ENCODE measurements around the gene SPRN.
"Not testable (repeated sequence)": the region's sequence is repeated elsewhere in the genome, so short reads cannot be mapped to it uniquely, and the experiment has no call there.

SPRN gene

DNA sequence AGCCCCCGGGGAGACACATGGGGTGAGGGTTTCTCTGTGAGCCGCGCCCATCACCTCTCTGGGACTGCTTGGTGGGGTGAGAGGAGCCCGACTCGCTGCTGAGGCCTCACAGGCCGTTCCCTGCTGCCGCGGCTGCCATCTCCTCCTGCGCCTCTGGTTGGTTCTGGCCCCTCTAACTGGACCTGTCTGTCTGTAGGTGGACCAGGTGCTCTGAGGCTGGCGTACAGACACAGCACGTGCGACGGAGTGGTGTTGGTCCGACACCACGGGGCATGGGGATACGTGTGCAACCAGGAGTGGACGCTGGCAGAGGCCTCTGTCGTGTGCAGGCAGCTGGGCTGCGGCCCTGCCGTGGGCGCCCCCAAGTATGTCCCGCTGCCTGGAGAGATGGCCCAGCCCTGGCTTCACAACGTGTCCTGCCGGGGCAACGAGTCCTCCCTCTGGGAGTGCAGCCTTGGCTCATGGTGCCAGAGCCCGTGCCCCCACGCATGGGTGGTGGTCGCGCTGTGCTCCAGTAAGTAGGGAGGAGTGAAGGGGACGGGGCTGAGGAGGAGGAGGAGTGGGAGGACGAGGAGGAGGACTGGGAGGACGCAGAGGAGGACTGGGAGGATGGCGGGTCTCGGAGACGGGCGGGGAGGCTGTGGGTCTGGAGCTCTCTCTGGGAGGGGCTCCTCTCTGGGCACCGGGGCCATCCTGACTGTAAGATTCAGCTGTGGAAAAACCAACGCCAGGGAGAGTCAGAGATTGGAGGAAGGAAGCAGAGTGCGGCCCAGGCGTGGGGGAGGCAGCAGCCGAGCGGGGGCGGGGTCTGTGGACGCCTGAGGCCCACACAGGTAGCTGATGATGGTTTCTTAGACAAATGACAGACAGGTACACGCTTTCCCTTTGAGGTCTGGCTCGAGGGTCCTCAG is 31.9 kb upstream of the SPRN start:
- DNase-seq: no peak

DNA sequence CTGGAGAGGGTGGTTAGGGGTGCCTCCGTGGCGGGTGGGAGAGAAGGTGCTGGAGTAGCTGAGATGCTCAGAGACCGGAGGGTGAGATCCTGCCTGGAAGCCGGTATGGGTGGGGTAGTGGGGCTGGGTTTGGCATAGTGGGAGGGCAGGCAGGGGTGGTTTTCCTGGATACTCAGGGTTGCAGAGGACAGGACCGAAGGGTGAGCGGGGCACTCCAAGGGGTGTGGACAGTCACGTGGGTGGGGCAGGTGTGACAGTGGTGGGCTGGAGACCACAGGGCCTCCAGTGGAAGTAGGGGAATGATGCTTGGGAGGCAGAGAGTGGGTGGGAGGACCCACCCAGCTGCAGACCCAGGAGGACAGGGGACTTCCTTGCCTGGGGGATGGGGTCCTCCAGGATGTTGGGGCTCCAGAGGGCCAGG is 31.2 kb upstream of the SPRN start:
- DNase-seq: no peak

DNA sequence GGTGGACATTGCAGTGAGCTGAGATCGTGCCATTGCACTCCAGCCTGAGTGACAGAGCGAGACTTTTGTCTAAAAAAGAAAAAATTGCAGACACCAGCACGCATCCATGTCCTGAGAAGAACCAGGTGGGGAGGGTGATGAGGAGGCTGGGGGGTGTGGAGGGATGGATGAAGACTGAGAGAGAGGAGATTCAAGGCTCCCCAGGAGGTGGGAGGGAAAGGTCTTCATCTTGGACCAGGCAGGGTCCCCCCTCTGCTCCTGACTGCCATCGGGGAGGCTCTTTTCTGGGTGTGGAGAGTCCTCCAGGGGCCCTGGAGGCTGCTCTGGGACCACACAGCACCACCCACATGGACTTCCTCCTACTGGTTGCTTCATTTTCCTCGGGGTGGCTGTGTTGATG is 30.8 kb upstream of the SPRN start:
- no peak for DNase-seq

DNA sequence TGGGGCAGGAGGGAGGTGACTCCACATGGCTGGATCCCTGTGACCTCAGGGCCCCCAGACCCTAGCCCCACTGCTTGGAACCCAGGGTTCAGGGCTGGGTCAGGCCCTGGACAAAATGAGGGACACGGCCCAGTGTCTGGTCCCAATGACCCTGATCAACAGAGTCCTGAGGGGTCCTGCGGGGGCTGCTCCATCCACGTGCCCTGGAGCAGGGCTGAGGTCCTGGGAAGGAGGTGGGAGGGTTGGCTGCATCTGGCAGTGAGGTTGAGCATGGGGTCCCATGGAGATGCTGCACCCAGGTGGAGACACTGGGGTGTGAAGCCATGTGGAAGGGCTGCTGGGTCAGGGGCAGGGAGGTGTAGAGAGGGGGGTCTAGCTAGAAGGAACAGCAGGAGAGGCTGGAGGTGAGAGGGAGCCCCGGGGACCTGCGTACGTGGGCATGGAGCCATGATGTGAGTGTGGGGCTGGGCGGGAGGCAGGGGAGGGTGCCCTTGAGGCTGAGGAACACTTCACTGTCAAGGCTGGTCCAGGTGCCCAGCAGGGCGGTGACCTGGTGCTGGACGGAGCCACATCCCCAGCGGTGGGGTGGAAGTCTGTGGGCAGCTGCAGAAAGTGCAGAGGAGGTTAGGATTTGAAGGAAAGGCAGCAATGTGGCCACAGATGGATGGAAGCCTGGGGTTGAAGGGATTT is 29.9 kb upstream of the SPRN start:
- no peak for DNase-seq

DNA sequence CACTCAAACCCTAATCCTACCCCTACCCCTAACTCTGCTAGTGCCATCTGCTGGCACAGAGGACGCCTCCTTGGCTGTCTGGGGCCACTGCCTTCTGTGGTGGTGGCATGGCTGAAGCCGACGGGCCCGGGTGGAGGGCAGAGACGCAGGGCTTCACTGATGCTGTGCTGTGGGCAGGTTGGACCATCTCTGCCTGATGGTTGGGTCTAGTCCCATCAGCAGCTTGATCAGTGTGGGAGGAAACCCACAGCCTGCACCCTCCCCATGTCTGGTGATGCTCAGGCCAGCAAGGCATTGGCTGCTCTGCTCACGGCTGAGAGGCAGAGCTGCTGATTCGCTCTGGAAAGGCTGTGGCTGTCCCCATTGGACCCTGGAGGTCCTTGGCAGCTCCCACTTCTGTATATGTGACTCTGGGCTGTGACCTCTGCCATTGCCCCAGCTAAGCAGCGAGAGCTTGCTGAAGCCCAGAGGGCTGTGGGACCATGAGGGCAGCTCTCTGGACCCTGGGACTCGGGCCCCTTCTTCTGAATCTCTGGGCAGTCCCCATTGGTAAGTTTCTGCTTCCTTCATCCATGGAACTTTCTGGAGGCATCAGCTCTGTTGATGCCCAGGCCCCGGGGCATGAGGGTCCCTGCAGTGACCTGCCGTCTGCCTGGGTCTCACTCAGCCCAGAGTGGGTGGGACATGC is 29.2 kb upstream of the SPRN start, which contains the start of gene SCART1:
Gene SCART1 (plus strand): TSS at position 430 of the 688 bp plus-strand sequence. CDS start 53 bp downstream, at position 483.
- no peak for DNase-seq

DNA sequence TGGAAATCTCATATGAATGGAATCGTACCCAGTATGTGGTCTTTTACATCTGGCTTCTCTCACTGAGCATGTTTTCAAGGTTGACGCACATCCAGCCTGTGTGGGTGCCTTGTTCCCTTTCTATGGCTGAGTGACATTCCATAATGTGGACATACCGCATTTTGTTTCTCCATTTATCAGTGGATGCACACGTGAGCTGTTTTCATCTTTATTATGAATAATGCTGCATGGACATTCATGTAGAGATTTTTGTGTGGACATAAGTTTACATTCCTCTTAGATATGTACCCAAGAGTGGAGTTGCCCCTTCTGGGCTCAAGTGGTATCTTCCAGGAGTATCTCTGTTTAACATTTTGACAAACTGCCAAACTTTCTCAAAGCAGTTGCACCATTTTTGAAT is 28.0 kb upstream of the SPRN start:
- DNase-seq: no peak

DNA sequence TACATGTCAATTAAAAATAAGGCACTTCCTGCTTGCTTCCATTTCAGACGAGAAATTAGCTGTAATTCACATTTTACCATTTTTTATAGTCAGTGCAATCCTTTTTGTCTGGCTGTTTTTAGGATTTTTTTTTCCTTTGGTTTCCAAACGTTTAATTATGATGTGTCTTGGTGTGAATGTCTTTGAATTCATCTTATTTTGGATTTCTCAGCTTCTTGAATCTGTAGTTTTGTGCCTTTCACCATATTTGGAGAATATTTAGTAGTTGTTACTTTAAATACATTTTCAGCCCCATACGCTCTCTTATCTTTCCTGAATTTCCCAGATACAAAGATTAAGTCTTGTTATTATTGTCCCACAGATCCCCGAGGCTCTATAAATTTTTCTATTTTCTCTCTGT is 26.9 kb upstream of the SPRN start:
- no peak for DNase-seq

DNA sequence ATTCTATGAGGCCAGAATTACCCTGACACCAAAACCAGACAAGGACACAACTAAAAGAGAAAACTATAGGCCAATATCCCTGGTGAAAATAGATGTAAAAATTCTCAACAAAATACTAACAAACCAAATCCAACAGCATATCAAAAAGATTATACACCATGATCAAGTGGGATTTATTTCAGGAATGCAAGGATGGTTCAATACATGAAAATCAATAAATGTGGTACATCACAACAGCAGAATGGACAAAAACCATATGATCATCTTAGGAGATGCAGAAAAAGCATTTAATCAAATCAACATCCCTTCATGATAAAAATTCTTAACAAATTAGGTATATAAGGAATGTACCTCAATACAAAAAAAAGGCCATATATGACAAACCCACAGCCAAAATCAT is 23.7 kb upstream of the SPRN start:
- DNase-seq: no peak

DNA sequence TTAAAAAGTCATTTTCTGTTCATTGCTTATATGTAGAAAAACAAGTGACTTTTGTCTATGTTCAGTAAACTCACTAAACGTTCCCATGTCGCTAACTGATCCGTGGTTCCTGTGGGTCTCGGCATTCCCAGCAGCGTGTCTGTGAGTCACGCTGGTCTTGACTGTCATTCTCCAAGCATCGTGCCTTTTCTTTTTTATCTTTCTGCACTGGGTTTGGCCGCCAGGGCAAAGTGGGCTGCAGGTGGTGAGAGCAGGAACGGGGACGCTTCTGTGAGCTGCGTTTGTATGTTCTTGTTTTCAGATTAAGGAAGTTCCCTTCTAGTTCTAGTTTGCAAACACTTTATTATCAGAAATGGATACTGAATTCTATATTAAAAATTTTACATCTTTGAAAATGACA is 22.6 kb upstream of the SPRN start:
- no peak for DNase-seq

DNA sequence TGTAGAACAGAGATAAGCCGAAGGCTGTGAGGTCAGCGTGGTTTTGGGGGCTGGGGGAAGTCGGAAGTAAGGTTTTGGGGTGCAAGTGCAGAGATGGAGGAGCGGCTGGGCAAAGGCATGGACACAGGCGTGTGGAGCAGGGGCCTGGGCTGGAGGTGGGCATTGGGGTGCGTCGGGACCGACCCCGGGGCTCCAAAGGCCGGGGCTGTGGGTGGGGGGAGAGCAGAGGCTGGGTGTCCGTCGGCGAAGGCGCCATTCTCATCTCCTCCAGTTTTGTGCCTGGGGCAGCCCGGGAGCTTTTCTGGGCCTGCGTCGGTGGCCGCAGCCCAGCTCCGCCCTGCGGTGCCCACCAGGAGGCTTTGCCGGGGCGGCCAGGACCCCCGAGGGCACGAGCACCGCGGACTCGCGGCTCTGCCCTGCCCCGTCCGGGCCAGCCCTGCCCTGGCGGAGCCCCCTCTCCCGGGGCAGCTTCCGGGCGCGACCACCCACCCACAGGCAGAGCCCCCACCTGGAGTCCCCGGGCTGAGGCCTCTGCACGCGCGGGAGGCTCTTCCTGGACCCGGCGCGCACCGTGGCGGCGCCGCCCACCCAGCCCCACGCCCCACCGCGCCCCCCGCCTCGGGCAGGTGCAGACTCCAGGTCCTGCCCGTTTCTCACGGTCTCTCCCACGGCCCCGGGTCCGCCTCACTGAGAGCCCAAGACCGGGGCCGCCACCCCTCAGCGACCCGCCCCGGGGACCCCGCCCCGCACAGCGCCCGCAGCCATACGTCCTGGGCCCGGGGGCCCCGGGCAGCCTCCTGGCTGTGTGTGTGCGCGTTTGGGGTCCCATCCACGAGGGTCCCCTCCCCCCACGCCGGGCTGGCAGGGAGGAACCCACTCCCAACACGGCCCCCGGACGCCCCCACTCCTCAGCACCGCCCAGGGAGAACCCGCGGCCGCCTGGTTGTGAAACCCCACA is 21.6 kb upstream of the SPRN start:
- no peak for DNase-seq

DNA sequence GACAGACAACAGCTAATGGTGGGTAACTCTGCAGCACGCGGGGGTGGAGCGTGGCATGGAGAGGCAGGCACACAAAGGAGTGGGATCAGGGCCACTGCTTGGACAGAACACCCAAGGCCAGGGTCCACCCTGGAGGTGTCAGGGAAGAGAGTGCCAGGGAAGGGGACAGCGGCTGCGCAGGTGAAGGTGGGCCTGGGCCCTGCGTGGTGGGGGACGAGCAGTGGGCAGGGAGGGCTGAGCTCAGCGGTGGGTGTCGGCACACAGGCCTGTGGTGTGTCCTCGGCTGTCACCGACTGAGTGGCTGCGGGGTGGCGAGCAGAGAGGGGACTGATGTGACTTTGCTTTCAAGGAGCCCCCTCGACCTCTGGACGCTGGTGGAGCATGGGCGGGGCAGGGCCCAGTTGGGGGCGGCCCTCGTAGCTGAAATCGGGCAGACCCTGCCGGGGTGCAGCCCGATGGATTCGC is 20.9 kb upstream of the SPRN start:
- no peak for DNase-seq

DNA sequence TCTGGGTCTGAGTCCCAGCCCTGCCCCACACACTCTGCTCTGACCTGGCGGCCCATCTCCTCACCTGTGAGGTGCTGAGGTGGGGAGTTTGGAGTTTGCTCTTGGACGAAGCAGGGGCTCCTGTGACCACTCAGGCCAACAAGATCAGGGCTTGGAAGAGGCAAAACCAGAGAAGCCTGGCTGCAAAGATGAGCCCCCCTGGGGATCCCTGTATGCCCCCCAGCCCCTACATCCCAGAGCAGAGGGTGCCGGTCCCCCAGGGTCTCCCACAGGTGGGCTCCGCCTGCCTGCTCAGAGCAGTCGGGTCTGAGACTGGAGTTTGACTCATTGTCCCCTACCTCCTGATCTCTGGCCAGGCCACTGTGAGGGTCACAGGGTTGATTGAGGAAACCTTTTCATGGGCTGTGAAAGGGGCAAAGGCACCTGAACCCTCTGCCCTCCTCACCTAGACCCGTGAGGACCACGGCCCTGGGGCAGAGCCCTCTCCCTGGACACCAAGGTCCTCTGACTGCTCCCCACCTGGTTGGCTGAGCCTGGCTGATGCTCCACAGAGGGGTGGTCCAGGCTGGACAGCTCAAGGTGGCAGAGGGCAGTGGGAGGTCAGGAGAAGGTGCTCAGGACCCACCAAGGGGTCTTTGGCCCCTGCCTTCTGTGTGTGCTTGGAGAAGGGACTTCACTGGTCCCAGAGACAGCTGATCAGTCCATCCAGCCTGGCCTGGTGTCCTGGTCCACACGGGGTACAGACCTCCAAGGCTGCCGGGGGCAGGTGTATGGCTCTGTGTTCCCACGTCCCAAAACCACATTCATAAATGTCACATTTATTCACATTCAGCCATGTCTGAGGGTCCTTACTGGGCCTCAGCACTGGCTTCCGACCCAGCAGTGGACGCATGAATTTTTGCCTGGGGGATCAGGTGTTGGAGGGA is 20.2 kb upstream of the SPRN start:
- no peak for DNase-seq

DNA sequence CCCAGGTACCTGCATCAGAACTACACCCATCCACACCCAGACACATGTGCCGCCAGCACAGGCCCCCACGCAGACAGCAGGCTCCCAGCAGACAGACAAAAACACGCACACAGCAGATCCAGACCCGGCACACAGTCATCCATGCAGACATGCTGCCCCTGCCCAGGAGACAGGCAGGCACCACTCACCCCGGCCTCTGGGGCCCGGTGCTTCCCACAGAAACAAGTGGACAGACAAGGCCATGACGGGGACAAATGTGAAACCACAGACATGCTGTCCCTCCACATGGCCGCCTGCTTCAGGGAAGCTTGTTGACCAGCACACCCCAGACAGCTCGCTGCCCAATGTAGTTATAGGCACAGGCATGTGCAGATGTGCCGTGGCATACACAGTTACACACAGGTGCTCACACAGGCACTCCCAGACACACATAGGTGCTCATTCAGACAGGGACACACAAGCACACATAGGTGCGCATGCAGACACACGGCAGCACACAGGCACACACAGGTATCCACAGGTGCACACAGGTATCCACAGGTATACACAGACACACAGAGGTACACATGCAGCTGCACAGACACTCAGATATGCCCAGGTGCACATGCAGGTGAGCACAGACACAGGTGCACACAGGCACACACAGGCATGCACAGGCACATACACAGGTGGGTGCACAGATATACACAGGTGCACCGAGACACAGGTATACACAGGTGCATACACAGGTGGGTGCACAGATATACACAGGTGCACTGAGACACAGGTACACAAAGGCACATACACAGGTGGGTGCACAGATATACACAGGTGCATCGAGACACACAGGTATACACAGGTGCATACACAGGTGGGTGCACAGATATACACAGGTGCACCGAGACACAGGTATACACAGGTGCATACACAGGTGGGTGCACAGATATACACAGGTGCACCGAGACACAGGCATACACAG is 18.8 kb upstream of the SPRN start:
- DNase-seq: no peak

DNA sequence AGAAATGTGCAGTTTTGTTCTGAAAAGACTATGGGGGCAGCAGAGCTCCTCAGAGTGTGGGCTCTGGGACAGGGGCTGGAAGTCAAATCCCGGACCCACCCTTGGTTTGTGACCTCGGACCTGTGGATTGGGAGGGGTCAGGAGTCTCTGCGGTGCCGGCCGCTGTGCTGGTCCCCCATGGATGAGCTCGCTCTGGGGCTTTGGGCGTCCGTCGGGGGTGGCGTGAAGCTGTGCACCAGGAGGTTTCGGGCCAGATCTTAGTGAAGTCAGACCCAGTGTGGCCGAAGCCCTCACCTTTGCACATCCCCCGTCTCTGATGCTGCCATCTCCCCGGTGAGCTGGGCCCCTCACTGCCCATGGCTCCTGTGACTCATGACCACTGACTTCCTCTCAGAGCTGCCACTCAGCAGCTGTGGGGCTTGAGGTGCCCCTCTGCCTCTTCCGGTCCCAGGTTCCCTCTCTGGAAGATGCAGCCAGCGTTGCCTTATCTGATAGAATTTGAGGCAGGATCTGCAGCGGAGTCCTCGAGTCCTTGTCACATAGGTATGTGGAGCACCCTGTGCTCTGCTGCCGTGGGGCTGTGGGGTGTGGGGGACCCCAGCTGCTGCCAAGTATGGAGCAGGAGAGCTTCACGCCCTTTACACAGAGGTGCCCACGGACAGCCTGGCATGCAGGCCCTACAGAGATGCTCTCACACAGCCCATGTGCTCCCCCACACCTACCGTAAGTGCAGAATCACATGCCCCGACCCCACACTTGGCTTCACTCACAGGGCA is 18.0 kb upstream of the SPRN start:
- DNase-seq: no peak

DNA sequence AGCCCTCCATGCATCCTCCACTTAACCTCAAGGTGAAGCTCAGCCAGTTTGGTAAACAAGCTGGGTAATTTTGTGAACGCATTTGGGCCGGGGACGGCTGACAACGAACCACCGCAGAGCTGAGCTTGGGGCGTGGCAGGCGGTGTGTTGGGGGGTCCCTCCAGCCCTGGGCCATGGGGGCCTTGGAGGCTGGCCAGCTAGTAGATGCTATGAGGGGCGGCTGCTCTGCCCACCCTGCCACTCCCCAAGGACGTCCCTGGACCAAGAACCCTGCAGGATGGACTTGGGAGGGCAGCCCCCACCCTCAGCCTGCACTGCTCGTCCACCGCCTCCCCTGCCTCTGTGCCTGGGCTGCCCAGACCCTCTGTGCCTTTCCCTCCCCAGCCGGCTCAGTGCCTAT is 17.4 kb upstream of the SPRN start:
- DNase-seq: no peak

DNA sequence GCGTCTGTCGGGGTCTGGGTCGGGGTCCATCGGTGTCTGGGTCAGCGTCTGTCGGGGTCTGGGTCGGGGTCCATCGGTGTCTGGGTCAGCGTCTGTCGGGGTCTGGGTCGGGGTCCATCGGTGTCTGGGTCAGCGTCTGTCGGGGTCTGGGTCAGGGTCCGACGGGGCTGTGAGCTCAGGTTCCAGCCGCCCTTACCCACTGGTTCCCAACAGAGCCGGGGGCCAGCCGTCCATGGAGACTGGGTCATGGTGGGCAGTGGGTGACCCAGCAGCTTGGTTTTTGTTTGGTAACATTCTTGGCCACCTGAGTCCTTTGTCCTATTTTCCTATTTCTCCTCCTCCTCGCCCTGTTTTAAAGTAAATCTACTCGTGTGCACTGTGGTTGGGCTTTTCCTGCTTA is 16.9 kb upstream of the SPRN start:
- not testable (repeated sequence) for DNase-seq

DNA sequence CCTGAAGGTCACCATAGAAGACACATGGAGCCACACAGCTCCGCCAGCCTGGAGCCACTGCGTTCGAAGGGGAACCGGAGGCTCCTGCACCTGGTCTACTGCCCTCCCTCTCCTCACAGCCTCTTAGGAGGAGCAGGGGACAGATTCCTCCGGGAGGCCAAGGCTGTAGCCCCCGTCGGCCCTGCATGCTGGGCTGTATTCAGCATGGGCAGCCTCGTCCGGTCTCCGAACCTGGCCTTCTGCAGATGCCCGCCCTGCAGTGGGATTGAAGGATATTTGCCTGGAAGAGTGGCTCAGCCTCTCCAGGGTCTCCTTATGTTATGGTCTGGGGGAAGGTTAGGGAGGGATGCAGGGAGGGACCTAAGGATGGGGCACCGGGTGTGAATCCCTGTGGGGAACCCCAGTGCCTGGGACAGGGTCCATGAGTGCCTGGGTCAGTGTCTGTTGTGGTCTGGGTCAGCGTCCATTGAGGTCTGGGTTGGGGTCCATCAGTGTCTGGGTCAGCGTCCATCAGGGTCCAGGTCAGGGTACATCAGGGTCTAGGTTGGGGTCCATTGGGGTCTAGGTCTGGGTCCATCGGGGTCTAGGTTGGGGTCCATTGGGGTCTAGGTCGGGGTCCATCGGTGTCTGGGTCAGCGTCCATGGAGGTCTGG is 16.3 kb upstream of the SPRN start:
- no peak for DNase-seq
